Effector memory CD8-positive, alpha-beta T cell (primary cell): ENCODE results near the gene ZNF770.
"Not testable (repeated sequence)": the region's sequence is repeated elsewhere in the genome, so short reads cannot be mapped to it uniquely, and the experiment has no call there.

Source experiments
- ATAC-seq: fragments of 150-1000 bp; cut with Tn5 transposase; replicated peaks from 2 replicates; pipeline ENCODE4 v1.10.0; 2021; ENCODE audit warnings: mild to moderate bottlenecking, moderate library complexity
- DNase-seq, 3 experiments: peaks; one replicate each; pipeline ENCODE4 v3.0.0; 2021
- H3K27ac Mint-ChIP-seq, 2 donors: one replicate each; pipeline ENCODE4 v1.8.0; 2022; ENCODE audit warnings: mild to moderate bottlenecking in 2 of 2, mixed read lengths in 2 of 2, moderate library complexity in 2 of 2
- H3K27me3 Mint-ChIP-seq, 2 donors: one replicate each; pipeline ENCODE4 v1.8.0; 2022; ENCODE audit warnings: mixed read lengths in 2 of 2
- H3K36me3 Mint-ChIP-seq: one replicate; pipeline ENCODE4 v1.8.0; 2022; ENCODE audit warnings: mild to moderate bottlenecking, moderate library complexity, mixed read lengths; ENCODE audit not compliant: insufficient read depth
- H3K4me1 Mint-ChIP-seq, 2 donors: one replicate each; pipeline ENCODE4 v1.8.0; 2022; ENCODE audit warnings: low read depth in 2 of 2, mixed read lengths in 2 of 2
- H3K4me3 Mint-ChIP-seq, 2 donors: one replicate each; pipeline ENCODE4 v1.8.0; 2022; ENCODE audit warnings: mild to moderate bottlenecking in 2 of 2, mixed read lengths in 2 of 2, moderate library complexity in 2 of 2
- H3K9me3 Mint-ChIP-seq, 2 donors: one replicate each; pipeline ENCODE4 v1.8.0; 2022; ENCODE audit warnings: mixed read lengths in 2 of 2

Gene ZNF770

GRCh38 chr15:34994925-34995324 is 6.8 kb upstream of the ZNF770 start:
- Mint-ChIP-seq H3K27me3 (peaks cover 0 to 11% of the 10 kb centered on the region in 2 donors), H3K4me1 (peaks cover 4 to 13% of the 10 kb centered on the region in 2 donors), H3K36me3 (no peaks in the 10 kb centered on the region), H3K4me3 (no peak overlapping the region), H3K27ac (no peak overlapping the region), H3K9me3 (no peaks in the 10 kb centered on the region)
- DNase-seq (no peak), ATAC-seq (no peak)

- no peak overlapping the region for H3K4me3 Mint-ChIP-seq
- H3K36me3 Mint-ChIP-seq = peaks cover under 1% of the 10 kb centered on the region
- no peak for ATAC-seq
- H3K27ac Mint-ChIP-seq = no peak overlapping the region
- no peak for DNase-seq
- H3K27me3 Mint-ChIP-seq = peaks cover 0 to 11% of the 10 kb centered on the region in 2 donors
- no peaks in the 10 kb centered on the region for H3K9me3 Mint-ChIP-seq
- H3K4me1 Mint-ChIP-seq = peaks cover 4 to 13% of the 10 kb centered on the region in 2 donors
Measured at GRCh38 chr15:34993877-34994276, 5.8 kb upstream of the ZNF770 start.

- H3K36me3 Mint-ChIP-seq = peaks cover 5% of the 10 kb centered on the region
- peaks cover 0 to 11% of the 10 kb centered on the region in 2 donors for H3K27me3 Mint-ChIP-seq
- no peak for ATAC-seq
- no peak overlapping the region for H3K27ac Mint-ChIP-seq
- no peaks in the 10 kb centered on the region for H3K9me3 Mint-ChIP-seq
- no peak for DNase-seq
- H3K4me1 Mint-ChIP-seq = peaks cover 4 to 13% of the 10 kb centered on the region in 2 donors
- no peak overlapping the region for H3K4me3 Mint-ChIP-seq
Measured at GRCh38 chr15:34993412-34993811, 5.3 kb upstream of the ZNF770 start.

- no peak for DNase-seq
- peaks cover 22 to 28% of the 10 kb centered on the region in 2 donors for H3K4me1 Mint-ChIP-seq
- ATAC-seq = no peak
Measured at GRCh38 chr15:34987609-34988026, 469 bp downstream of the ZNF770 start.

GRCh38 chr15:34986771-34987480 is 1.2 kb downstream of the ZNF770 start:
- H3K9me3 Mint-ChIP-seq = no peaks in the 10 kb centered on the region
- peaks cover 47% of the 10 kb centered on the region for H3K36me3 Mint-ChIP-seq
- H3K4me1 Mint-ChIP-seq = peaks cover 22 to 30% of the 10 kb centered on the region in 2 donors
- no peaks in the 10 kb centered on the region for H3K27me3 Mint-ChIP-seq
- ATAC-seq = no peak
- no peak for DNase-seq
- H3K27ac Mint-ChIP-seq = peak overlapping the region; percentile 99
- H3K4me3 Mint-ChIP-seq = peak overlapping the region; percentile 98 to 99

More at GRCh38 chr15:34987609-34988026, 469 bp downstream of the ZNF770 start:
- peak overlapping the region; percentile 99 for H3K27ac Mint-ChIP-seq
- H3K9me3 Mint-ChIP-seq = no peaks in the 10 kb centered on the region
- peak overlapping the region; percentile 98 to 99 for H3K4me3 Mint-ChIP-seq
- no peaks in the 10 kb centered on the region for H3K27me3 Mint-ChIP-seq
- peaks cover 40% of the 10 kb centered on the region for H3K36me3 Mint-ChIP-seq

GRCh38 chr15:34986326-34986725 is 1.8 kb downstream of the ZNF770 start:
- DNase-seq (no peak), ATAC-seq (no peak)
- Mint-ChIP-seq H3K4me1 (peaks cover 22 to 34% of the 10 kb centered on the region in 2 donors), H3K4me3 (peak overlapping the region; percentile 98 to 99), H3K36me3 (peaks cover 52% of the 10 kb centered on the region), H3K9me3 (no peaks in the 10 kb centered on the region), H3K27ac (peak overlapping the region; percentile 85 to 99), H3K27me3 (no peaks in the 10 kb centered on the region)

GRCh38 chr15:34984889-34985630 is 3.0 kb downstream of the ZNF770 start:
- peaks cover 22 to 34% of the 10 kb centered on the region in 2 donors for H3K4me1 Mint-ChIP-seq
- peaks cover 56% of the 10 kb centered on the region for H3K36me3 Mint-ChIP-seq
- no peak for ATAC-seq
- H3K4me3 Mint-ChIP-seq = peak overlapping the region; percentile 25 to 40
- DNase-seq = no peak
- H3K27ac Mint-ChIP-seq = peak overlapping the region; percentile 84 to 85
- no peaks in the 10 kb centered on the region for H3K9me3 Mint-ChIP-seq
- no peaks in the 10 kb centered on the region for H3K27me3 Mint-ChIP-seq

- Mint-ChIP-seq H3K4me3 (no peak overlapping the region), H3K4me1 (peaks cover 0 to 2% of the 10 kb centered on the region in 2 donors), H3K27me3 (no peaks in the 10 kb centered on the region), H3K9me3 (no peaks in the 10 kb centered on the region), H3K36me3 (peaks cover 13% of the 10 kb centered on the region), H3K27ac (no peak overlapping the region)
- ATAC-seq (no peak), DNase-seq (no peak)
Measured at GRCh38 chr15:34976743-34977142, 11.3 kb downstream of the ZNF770 start.

GRCh38 chr15:34976073-34976472 is 12.0 kb downstream of the ZNF770 start:
- H3K27ac Mint-ChIP-seq = no peak overlapping the region
- ATAC-seq (no peak), DNase-seq (no peak)
- H3K36me3 Mint-ChIP-seq = peaks cover 7% of the 10 kb centered on the region
- no peaks in the 10 kb centered on the region for H3K27me3 Mint-ChIP-seq
- no peaks in the 10 kb centered on the region for H3K4me1 Mint-ChIP-seq
- no peaks in the 10 kb centered on the region for H3K9me3 Mint-ChIP-seq
- H3K4me3 Mint-ChIP-seq = no peak overlapping the region

- no peak overlapping the region for H3K27ac Mint-ChIP-seq
Measured at GRCh38 chr15:34973512-34973911, 14.6 kb downstream of the ZNF770 start.

GRCh38 chr15:34970098-34970643 is 17.9 kb downstream of the ZNF770 start:
- peaks cover 26 to 40% of the 10 kb centered on the region in 2 donors for H3K4me1 Mint-ChIP-seq
- peak overlapping the region; percentile 100 for H3K4me3 Mint-ChIP-seq
- H3K27ac Mint-ChIP-seq = peak overlapping the region; percentile 95 to 98
- H3K27me3 Mint-ChIP-seq, DNase-seq, H3K9me3 Mint-ChIP-seq, ATAC-seq: not testable (repeated sequence)
- H3K36me3 Mint-ChIP-seq = peaks cover 12% of the 10 kb centered on the region

More at GRCh38 chr15:34973512-34973911, 14.6 kb downstream of the ZNF770 start:
- no peak overlapping the region for H3K4me3 Mint-ChIP-seq
- no peaks in the 10 kb centered on the region for H3K27me3 Mint-ChIP-seq
- peaks cover 8% of the 10 kb centered on the region for H3K36me3 Mint-ChIP-seq
- ATAC-seq = no peak
- peaks cover 7 to 14% of the 10 kb centered on the region in 2 donors for H3K4me1 Mint-ChIP-seq
- no peaks in the 10 kb centered on the region for H3K9me3 Mint-ChIP-seq
- no peak for DNase-seq

GRCh38 chr15:34969340-34970097 is 18.6 kb downstream of the ZNF770 start, which contains the start of gene AQR:
Gene AQR, minus strand, starts transcription at chr15:34969742. Its CDS starts 129 bp downstream, at chr15:34969613.
- peak within 1 kb of the TSS; percentile 100 for H3K4me3 Mint-ChIP-seq
- no peaks in the 10 kb centered on the region for H3K27me3 Mint-ChIP-seq
- H3K9me3 Mint-ChIP-seq = no peaks in the 10 kb centered on the region
- peaks cover 26 to 43% of the 10 kb centered on the region in 2 donors for H3K4me1 Mint-ChIP-seq
- DNase-seq = peak; percentile 84 to 90 (median 87)
- peaks cover 14% of the 10 kb centered on the region for H3K36me3 Mint-ChIP-seq
- peak within 1 kb of the TSS; percentile 95 to 98 for H3K27ac Mint-ChIP-seq
- peak; percentile 95 for ATAC-seq

- H3K4me3 Mint-ChIP-seq = no peak overlapping the region
- H3K27ac Mint-ChIP-seq = peak overlapping the region in 1 of 2 donors; percentile 64
- DNase-seq (no peak), ATAC-seq (no peak)
- peaks cover 30 to 55% of the 10 kb centered on the region in 2 donors for H3K4me1 Mint-ChIP-seq
- H3K9me3 Mint-ChIP-seq = no peaks in the 10 kb centered on the region
- H3K27me3 Mint-ChIP-seq = no peaks in the 10 kb centered on the region
- H3K36me3 Mint-ChIP-seq = peaks cover 49% of the 10 kb centered on the region
Measured at GRCh38 chr15:34964277-34964676, 23.8 kb downstream of the ZNF770 start.
